Measurements from ENCODE around the gene TTI1.

Gene TTI1

GRCh38 chr20:38055294-38055693 is 22.0 kb upstream of the TTI1 start:
- DNase-seq (ENCODE audit: extremely low read depth in 1 of 2, low read depth in 1 of 2), result no peak

GRCh38 chr20:38054647-38055046 is 21.4 kb upstream of the TTI1 start:
- no peak for DNase-seq (ENCODE audit: extremely low read depth in 1 of 2, low read depth in 1 of 2)

- DNase-seq (ENCODE audit: extremely low read depth in 1 of 2, low read depth in 1 of 2), result no peak
Observed at GRCh38 chr20:38052870-38053269, 19.6 kb upstream of the TTI1 start.

GRCh38 chr20:38050686-38051085 is 17.4 kb upstream of the TTI1 start:
- no peak for DNase-seq (ENCODE audit: extremely low read depth in 1 of 2, low read depth in 1 of 2)

GRCh38 chr20:38049800-38050199 is 16.5 kb upstream of the TTI1 start:
- DNase-seq (ENCODE audit: extremely low read depth in 1 of 2, low read depth in 1 of 2), result no peak

GRCh38 chr20:38046572-38046971 is 13.3 kb upstream of the TTI1 start:
- DNase-seq (ENCODE audit: extremely low read depth in 1 of 2, low read depth in 1 of 2), result no peak

- no peak for DNase-seq (ENCODE audit: extremely low read depth in 1 of 2, low read depth in 1 of 2)
Observed at GRCh38 chr20:38044685-38045084, 11.4 kb upstream of the TTI1 start.

- no peak for DNase-seq (ENCODE audit: extremely low read depth in 1 of 2, low read depth in 1 of 2)
Observed at GRCh38 chr20:38043512-38044300, 10.4 kb upstream of the TTI1 start.

GRCh38 chr20:38040276-38040675 is 7.0 kb upstream of the TTI1 start:
- no peak for DNase-seq (ENCODE audit: extremely low read depth in 1 of 2, low read depth in 1 of 2)

GRCh38 chr20:38036366-38036765 is 3.1 kb upstream of the TTI1 start:
- DNase-seq (ENCODE audit: extremely low read depth in 1 of 2, low read depth in 1 of 2), result no peak

GRCh38 chr20:38034961-38035360 is 1.7 kb upstream of the TTI1 start:
- DNase-seq (ENCODE audit: extremely low read depth in 1 of 2, low read depth in 1 of 2), result no peak

GRCh38 chr20:38034108-38034649 is 923 bp upstream of the TTI1 start:
- no peak for DNase-seq (ENCODE audit: extremely low read depth in 1 of 2, low read depth in 1 of 2)

GRCh38 chr20:38032585-38033329 is 499 bp downstream of the TTI1 start:
- no peak for DNase-seq (ENCODE audit: extremely low read depth in 1 of 2, low read depth in 1 of 2)

GRCh38 chr20:38031957-38032356 is 1.3 kb downstream of the TTI1 start:
- DNase-seq (ENCODE audit: extremely low read depth in 1 of 2, low read depth in 1 of 2), result no peak

- no peak for DNase-seq (ENCODE audit: extremely low read depth in 1 of 2, low read depth in 1 of 2)
Observed at GRCh38 chr20:38029453-38029852, 3.8 kb downstream of the TTI1 start.

GRCh38 chr20:38024496-38024895 is 8.8 kb downstream of the TTI1 start:
- no peak for DNase-seq (ENCODE audit: extremely low read depth in 1 of 2, low read depth in 1 of 2)

GRCh38 chr20:38023181-38024001 is 9.9 kb downstream of the TTI1 start:
- no peak for DNase-seq (ENCODE audit: extremely low read depth in 1 of 2, low read depth in 1 of 2)

- no peak for DNase-seq (ENCODE audit: extremely low read depth in 1 of 2, low read depth in 1 of 2)
Observed at GRCh38 chr20:38021087-38021772, 12.0 kb downstream of the TTI1 start.

GRCh38 chr20:38018385-38018784 is 14.9 kb downstream of the TTI1 start:
- no peak for DNase-seq (ENCODE audit: extremely low read depth in 1 of 2, low read depth in 1 of 2)

- DNase-seq (ENCODE audit: extremely low read depth in 1 of 2, low read depth in 1 of 2), result no peak
Observed at GRCh38 chr20:38017959-38018358, 15.3 kb downstream of the TTI1 start.

GRCh38 chr20:38013887-38014286 is 19.4 kb downstream of the TTI1 start:
- no peak for DNase-seq (ENCODE audit: extremely low read depth in 1 of 2, low read depth in 1 of 2)
